CD4-positive, alpha-beta T cell treated with Interleukin-12 subunit alpha and Interleukin-12 subunit beta, for 1 hour (primary cell): ENCODE data around the gene ANKRD29.

Source experiments
- DNase-seq: peaks from one replicate; pipeline ENCODE4 v3.0.0-alpha.2; 2020

The ANKRD29 gene

DNA sequence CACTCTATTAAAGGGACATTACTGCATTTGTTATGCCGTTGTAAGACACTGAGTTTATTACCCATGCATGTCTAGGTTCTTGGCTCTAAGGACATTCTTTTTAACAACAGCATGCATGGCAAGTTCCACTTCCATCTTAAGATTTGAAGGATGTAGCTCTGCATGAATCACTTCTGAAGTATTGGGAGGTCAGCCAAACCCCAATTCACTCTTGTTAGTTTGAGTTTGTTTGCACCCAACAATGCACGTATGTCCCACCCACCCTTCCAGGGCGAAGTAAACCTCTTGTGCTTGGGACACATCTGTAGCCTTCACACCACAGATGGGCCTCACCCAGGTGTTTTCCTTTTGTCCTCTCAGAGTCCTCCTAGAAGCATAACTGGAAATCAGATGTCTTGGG lies 21.0 kb upstream of the ANKRD29 start:
- DNase-seq, result no peak

GRCh38 chr18:23683155-23683554 lies 20.4 kb upstream of the ANKRD29 start:
- DNase-seq, result no peak

DNA sequence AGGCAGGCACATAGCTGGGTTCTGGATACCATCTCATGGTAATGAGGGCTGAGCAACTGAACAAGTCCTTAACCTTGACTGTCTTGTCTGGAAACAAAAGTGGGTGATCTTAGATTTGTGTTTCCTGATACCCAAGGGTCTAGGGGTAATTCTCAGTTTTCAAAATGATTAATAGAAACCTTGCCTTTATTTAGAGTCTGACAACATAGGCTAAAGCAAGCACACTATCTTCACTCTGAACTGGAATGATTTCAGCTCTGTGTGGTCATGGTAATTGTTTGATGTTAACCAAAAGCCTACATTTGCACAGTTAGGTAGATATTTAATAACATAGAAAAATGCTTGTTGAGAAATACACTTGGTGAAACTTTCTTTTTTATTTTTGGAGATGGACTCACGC lies 19.8 kb upstream of the ANKRD29 start:
- no peak for DNase-seq

- no peak for DNase-seq
Observed at GRCh38 chr18:23682045-23682444, 19.3 kb upstream of the ANKRD29 start.

GRCh38 chr18:23675896-23676295 lies 13.2 kb upstream of the ANKRD29 start:
- no peak for DNase-seq

- no peak for DNase-seq
Observed at GRCh38 chr18:23675236-23675635, 12.5 kb upstream of the ANKRD29 start.

- no peak for DNase-seq
Observed at GRCh38 chr18:23673725-23674124, 11.0 kb upstream of the ANKRD29 start.

- DNase-seq, result no peak
Observed at GRCh38 chr18:23671564-23671963, 8.9 kb upstream of the ANKRD29 start.

DNA sequence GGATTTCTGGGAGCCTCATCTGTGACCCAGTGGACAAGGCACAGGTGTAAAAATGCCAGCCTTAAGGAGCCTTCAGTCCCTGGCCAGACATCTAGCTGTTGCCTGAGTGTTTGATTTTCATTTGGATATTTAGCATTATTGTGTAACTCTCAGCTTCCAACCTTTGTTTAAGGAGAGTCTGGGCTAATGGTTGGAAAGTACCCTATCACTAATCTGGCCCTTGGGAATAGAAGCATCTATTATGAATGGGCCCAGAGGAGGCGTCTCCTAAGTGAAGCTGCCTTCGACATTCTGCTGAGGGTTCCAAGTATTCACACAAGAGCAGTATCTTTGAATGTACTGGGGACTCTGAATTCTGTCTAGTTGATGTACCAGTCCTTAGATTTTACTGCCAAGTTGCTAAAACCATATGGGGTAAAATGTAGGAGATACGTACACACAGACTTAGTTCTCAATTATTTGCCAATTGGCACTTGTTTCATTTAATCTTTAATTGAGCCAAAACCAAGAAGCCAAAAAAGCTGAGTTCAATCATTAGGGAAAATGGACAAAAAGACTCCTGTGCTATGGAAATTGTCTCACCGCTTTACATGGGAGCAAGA lies 7.2 kb upstream of the ANKRD29 start:
- DNase-seq, result no peak

DNA sequence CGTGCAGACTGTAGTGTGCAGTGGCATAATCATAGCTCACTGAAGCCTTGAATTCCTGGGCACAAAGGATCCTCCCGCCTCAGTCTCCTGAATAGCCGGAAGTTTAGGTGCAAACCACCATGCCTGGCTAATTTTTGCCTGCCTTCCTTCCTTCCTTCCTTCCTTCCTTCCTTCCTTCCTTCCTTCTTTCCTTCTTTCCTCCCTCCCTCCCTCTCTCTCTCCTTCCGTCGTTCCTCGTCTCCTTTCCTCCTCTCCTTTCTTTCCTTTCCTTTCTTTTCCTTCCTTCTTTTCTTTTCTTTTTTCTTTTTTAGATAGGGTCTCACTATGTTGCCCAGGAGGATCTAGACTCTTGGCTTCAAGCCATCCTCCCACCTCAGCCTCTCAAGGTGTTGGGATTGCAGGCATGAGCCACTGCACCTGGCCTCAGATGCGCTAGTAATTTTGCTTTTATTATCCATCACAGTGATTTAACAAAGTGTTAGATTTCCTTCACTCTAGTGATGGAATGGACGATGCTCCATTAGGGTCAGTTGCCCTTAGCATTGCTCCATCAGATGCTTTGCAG lies 6.6 kb upstream of the ANKRD29 start:
- no peak for DNase-seq

DNA sequence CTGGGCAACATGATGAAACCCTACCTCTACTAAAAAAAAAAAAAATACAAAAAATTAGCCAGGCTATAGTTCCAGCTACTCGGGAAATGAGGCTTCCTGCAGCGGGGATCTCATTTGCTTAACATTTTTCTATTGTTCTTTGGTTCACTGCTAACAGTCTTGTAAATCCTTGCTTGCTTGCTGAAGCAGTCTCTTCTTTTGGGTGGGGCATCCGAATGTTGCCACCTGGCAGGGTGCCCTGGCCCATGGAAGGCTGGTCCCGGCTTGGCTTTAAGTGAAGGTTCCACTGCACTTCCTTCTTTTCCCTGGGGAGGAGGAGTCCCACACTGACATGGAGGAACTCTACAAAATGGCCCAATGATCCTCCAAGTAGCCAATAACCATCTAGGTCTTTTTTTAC lies 6.0 kb upstream of the ANKRD29 start:
- DNase-seq, result no peak

GRCh38 chr18:23667114-23667513 lies 4.4 kb upstream of the ANKRD29 start:
- no peak for DNase-seq

GRCh38 chr18:23664674-23665073 lies 2.0 kb upstream of the ANKRD29 start:
- DNase-seq, result no peak

DNA sequence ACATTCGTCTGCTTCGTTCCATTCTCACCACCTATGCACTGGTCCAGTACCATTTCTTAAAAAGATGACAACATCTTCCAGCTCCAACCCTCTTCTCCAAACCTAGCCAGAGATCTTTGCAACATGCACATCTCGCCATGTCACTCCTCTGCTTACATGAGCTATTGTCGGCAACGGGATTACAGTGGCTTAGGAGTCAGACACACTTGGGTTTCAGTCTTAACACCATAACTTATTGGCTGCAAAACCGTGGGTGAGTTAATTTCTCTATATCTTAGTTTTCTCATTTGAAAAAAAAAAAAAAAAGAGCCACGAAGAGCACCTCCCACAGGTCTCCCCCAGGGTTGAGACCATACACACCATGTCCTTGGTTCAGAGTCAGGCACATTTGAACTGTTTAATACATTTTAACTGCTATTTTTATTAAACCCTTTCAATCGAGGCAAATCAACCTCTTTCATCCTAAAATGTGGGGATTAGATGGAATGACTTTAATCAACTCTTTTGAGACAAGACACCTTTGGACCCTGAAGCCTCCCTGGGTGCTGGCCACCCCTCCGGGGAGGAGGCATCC lies 889 bp downstream of the ANKRD29 start:
- no peak for DNase-seq

DNA sequence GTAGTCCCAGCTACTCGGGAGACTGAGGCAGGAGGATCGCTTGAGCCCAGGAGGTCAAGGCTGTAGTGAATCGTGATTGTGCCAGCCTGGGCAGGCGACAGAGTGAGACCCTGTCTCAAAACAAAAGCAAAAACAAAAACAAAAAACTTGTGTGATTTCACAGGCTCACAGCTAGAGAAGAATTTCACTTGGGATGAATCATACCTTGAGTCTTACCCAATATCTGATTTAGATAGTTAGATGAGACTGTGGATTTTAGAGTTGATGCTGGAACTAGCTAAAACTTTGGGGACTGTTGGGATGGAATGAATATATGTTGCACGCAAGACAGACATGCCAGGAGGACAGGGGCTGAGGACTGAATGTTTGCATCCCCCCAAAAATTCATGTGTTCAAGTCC lies 4.4 kb downstream of the ANKRD29 start:
- DNase-seq, result no peak

- DNase-seq, result no peak
Observed at GRCh38 chr18:23652232-23652631, 10.5 kb downstream of the ANKRD29 start.

DNA sequence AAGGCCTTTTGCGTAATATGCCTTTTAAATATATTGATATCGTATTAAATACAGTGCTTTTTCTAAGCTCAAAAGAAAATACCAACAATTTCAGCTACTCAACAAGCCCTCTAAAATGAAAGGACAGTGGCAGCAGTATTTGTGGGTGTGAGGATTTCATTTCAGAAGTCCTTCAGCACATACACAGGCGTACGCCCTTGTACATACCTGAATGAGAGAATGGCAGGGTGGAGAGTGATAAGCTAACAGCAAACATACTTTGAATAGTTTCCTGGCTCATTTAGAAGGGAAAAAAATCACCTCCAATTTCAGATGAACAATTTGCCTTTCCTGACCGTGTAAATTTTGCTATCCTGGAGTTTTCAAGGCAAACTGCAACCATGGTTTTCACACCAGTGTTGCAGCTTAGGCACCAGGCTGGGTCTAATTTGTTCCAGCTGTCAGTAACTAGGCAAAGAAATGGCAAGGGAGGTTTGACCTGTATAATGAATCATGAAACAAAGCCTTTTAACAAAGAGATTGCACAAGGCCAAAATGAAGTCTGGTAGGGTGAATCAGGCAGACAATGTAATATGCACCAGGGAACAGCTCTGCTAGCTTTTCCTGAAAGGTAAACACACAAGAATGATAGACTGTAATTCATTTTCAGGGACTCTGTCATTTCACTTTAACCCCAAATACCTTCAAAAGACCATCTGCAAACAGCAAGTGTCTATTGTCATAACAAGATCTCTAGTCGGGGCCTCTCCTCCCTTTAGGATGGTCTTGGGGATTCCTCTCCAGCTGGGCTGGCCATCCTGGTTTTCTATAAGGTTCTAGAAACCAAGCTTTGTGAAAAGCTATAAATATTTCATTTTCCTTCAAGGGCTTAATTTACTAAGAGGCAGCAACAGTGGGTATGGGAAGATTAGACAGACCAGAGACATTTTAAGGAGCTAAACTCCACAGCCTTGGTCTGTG lies 11.5 kb downstream of the ANKRD29 start:
- no peak for DNase-seq

DNA sequence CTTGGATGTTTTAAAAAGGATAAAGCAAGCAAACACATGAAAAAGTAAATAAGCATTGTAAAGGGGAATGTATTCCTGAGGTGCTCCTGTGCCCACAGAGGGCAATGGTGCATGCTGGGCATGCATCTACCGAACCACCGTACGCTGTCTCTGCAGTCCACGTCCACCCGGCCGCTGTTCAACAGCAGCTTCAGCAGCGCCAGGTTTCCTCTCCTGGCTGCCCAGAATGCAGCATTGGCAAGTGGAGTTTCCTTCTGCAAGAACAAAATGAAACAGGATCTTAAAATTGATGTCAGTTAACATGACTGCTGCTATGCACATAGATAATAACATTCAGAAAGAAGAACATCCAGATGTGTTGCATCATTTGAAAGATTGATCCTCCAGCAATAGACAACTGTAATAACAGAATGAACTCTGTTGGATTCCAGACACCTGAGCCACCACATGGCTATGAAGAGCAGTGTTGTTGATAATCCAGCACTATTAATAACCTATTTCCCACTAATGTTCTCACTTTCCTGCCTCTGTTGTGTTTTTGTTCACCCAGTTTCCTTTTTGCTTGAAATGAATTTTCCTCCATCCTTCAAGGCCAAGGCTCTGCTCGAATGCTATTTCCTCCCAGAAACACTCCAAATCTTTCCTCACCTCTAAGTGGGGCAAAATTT lies 13.6 kb downstream of the ANKRD29 start:
- DNase-seq, result no peak

GRCh38 chr18:23648456-23648855 lies 14.3 kb downstream of the ANKRD29 start:
- DNase-seq, result no peak

- no peak for DNase-seq
Observed at GRCh38 chr18:23646282-23646681, 16.4 kb downstream of the ANKRD29 start.

DNA sequence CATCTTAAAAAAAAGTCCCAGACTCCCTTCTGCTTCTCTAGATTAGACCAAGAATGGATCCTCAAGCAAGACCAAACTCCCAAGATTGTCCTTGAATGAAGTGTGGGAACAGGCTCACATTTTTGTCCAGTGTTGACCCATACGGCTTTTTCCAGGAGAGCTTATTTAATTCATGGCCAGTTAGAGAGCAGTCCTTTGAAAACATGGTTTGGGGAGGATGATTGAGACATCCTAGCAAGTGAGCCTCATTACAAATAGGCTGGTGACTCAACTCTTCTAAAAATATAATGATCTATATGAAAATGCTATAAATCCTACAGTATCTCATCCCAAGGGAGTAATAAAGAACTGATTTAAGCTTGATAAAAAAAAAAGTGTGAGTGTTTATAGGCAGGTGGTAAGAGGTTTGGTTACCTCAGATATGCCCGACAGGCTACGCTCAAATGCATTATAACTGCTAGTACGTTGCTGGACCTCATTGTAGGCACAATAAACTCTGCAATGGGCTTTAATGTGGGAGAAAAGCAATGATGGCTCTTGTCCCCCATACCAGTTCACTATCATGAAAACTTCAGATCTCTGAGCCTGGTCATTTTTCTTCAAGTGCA lies 17.0 kb downstream of the ANKRD29 start:
- no peak for DNase-seq

- no peak for DNase-seq
Observed at GRCh38 chr18:23643815-23644490, 18.8 kb downstream of the ANKRD29 start.
